Transverse colon (tissue), 3 donors: Measurements from ENCODE around the gene PCBD1.

Experiments
- CTCF ChIP-seq, 5 experiments: fragments of 200-600 bp in 3 of 5; fragments of 450-650 bp in 2 of 5; sonication (generic) in 3 of 5; IDR thresholded peaks; 1 replicate in 2 of 5; 2 replicates in 3 of 5; pipeline ENCODE4 v1.5.1; 2016 to 2017; ENCODE audit warnings: antibody characterized with exemption in 5 of 5, inconsistent platforms in 3 of 5, mild to moderate bottlenecking in 2 of 5, moderate library complexity in 1 of 5
- POLR2A ChIP-seq: fragments of 450-650 bp; IDR thresholded peaks from one replicate; pipeline ENCODE4 v1.6.1; 2016; ENCODE audit warnings: antibody characterized with exemption, mild to moderate bottlenecking, moderate library complexity

GRCh38 chr10:70920519-70920918 is 32.2 kb upstream of the PCBD1 start:
- TF ChIP-seq CTCF (IDR thresholded peaks at IDR 0.05) (no peak), POLR2A (no peak)
